GM12878 (cell line): ENCODE measurements around the gene SLC12A7. TPM values are rescaled to one million over a fixed set of nuclear protein-coding genes. Genes with fewer than 3 reads are reported as not detected.

Source experiments
- ATAC-seq: fragments of 200-7000 bp; cut with Tn5 transposase; 3 replicates; pipeline ENCODE4 v1.9.1; 2020; ENCODE audit warnings: mild to moderate bottlenecking, moderate library complexity
- BruUV-seq: library from RNA; stranded (reverse); fragments of 400-500 nt; replicated peaks from 2 replicates; lab custom pipeline; 2021; lab: Mats Ljungman, UMichigan
- CTCF ChIA-PET: fragments of 300-600 bp; sonication (Branson Sonifier 250); formaldehyde crosslinking; extraction: SDS; loops from one replicate; lab custom pipeline; 2021; ENCODE audit warnings: inconsistent platforms; lab: Yijun Ruan, JAX
- POLR2A ChIA-PET: fragments of 350-600 bp; formaldehyde crosslinking; extraction: SDS; loops from one replicate; lab custom pipeline; 2021; ENCODE audit warnings: inconsistent platforms; lab: Charles Lee
- RAD21 ChIA-PET: fragments of 300-600 bp; sonication (Branson Sonifier 250); formaldehyde crosslinking; loops from one replicate; lab custom pipeline; 2023; ENCODE audit warnings: antibody characterized with exemption; ENCODE audit not compliant: unreplicated experiment; lab: Charles Lee
- SMC1A ChIA-PET: fragments of 300-600 bp; sonication (Branson Sonifier 250); formaldehyde crosslinking; loops from one replicate; lab custom pipeline; 2023; ENCODE audit not compliant: unreplicated experiment, uncharacterized antibody; lab: Charles Lee
- DNase-seq: peaks from one replicate; pipeline ENCODE4 v3.0.0-alpha.2; 2011; ENCODE audit warnings: low read depth, low spot score
- FAIRE-seq: peaks from 3 replicates; lab custom pipeline; 2011; peaks lifted over from hg19 to GRCh38; lab: Jason Lieb, UNC
- H2AFZ ChIP-seq: 2 replicates; pipeline ENCODE4 v1.6.0; 2011; ENCODE audit warnings: low read depth, low read length, control low read depth; ENCODE audit not compliant: control insufficient read depth
- H3K27ac ChIP-seq: 2 replicates; pipeline ENCODE4 v1.5.1; 2011; ENCODE audit warnings: control low read depth; ENCODE audit not compliant: control insufficient read depth, insufficient read depth
- H3K27me3 ChIP-seq, 2 experiments: replicated peaks in 1 of 2; 2 replicates each; pipeline versions ENCODE4 v1.6.0 to v1.6.1; 2011; ENCODE audit warnings: low read length in 1 of 2; ENCODE audit not compliant: control insufficient read depth in 2 of 2, insufficient read depth in 2 of 2
- H3K36me3 ChIP-seq, 2 experiments: 2 replicates each; pipeline ENCODE4 v1.5.1; 2011; ENCODE audit warnings: low read length in 1 of 2; ENCODE audit not compliant: control insufficient read depth in 2 of 2, insufficient read depth in 2 of 2
- H3K4me1 ChIP-seq: 2 replicates; pipeline ENCODE4 v1.6.1; 2011; ENCODE audit warnings: mild to moderate bottlenecking, low read length, moderate library complexity, mixed read lengths; ENCODE audit not compliant: control insufficient read depth, insufficient read depth
- H3K4me2 ChIP-seq: 2 replicates; pipeline ENCODE4 v1.6.0; 2011; ENCODE audit warnings: control low read depth; ENCODE audit not compliant: control insufficient read depth, insufficient read depth
- H3K4me3 ChIP-seq: fragments of 200-600 bp; sonication (generic); 2 replicates; pipeline ENCODE4 v1.5.1; 2016
- H3K79me2 ChIP-seq: 2 replicates; pipeline ENCODE4 v1.6.0; 2011; ENCODE audit warnings: low read length; ENCODE audit not compliant: control insufficient read depth, insufficient read depth
- H3K9ac ChIP-seq: 2 replicates; pipeline ENCODE4 v1.8.0; 2011; ENCODE audit warnings: low read length, control low read depth, mixed read lengths; ENCODE audit not compliant: control insufficient read depth, insufficient read depth
- H3K9me3 ChIP-seq: replicated peaks from 3 replicates; pipeline ENCODE4 v1.5.1; 2011; ENCODE audit warnings: mild to moderate bottlenecking, low read length; ENCODE audit not compliant: control insufficient read depth, insufficient read depth
- H4K20me1 ChIP-seq: 2 replicates; pipeline ENCODE4 v1.6.0; 2011; ENCODE audit not compliant: control insufficient read depth, insufficient read depth
- CHD2 ChIP-seq: IDR thresholded peaks from 2 replicates; pipeline ENCODE4 v1.6.1; 2011; ENCODE audit warnings: low read depth, low read length, improper control_type of control experiment, borderline replicate concordance
- NFYA ChIP-seq: IDR thresholded peaks from 2 replicates; pipeline ENCODE4 v1.6.1; 2011; ENCODE audit warnings: low read depth, mild to moderate bottlenecking, low read length, improper control_type of control experiment, borderline replicate concordance
- TCF3 ChIP-seq: IDR thresholded peaks from 2 replicates; pipeline ENCODE4 v1.6.1; 2012; ENCODE audit warnings: low read depth, mild to moderate bottlenecking, low read length, borderline replicate concordance; ENCODE audit not compliant: insufficient read depth
- TCF7 ChIP-seq: IDR thresholded peaks from 2 replicates; pipeline ENCODE4 v1.6.1; 2014; ENCODE audit warnings: antibody characterized with exemption, borderline replicate concordance
- YBX1 ChIP-seq: fragments of 450-650 bp; IDR thresholded peaks from 2 replicates; pipeline ENCODE4 v1.6.1; 2016; ENCODE audit warnings: antibody characterized with exemption
- WGBS: methylation state at CpG from one replicate; pipeline ENCODE4 v1.1.6; 2016; ENCODE audit warnings: low lambda C conversion rate; ENCODE audit not compliant: insufficient replicate concordance, insufficient coverage; ENCODE audit errors: missing lambda C conversion rate; 5-methylcytosine and 5-hydroxymethylcytosine counted together
- in situ Hi-C: fragments of 300-500 bp; cut with MboI; formaldehyde crosslinking; loops from 9 replicates; pipeline ENCODE4 v1.14.3; 2018; ENCODE audit warnings: mixed read lengths
- intact Hi-C: fragments of 100-400 bp; cut with micrococcal nuclease; formaldehyde crosslinking; loops from one replicate; pipeline ENCODE4 v1.14.2; 2022; ENCODE audit not compliant: unreplicated experiment
- polyA plus RNA-seq, 11 experiments: library from polyadenylated mRNA; depleted of rRNA in 4 of 11; unstranded in 6 of 11; stranded (reverse) in 5 of 11; fragments of >200 nt; fragmentation: Nextera tagmentation in 4 of 11; fragmentation: Illumina TruSeq in 1 of 11; extraction: Ambion mirVana in 4 of 11; extraction: Trizol in 1 of 11; gene quantifications; 1 replicate in 1 of 11; 2 replicates in 10 of 11; pipeline versions ENCODE4 v1.2.1 to v1.2.3, GENCODE V29; 2011 to 2016; ENCODE audit warnings: inconsistent platforms in 2 of 11, missing spikeins in 2 of 11, low read depth in 1 of 11
- total RNA-seq, 4 experiments: library from RNA; depleted of rRNA in 3 of 4; stranded (reverse); fragments of >200 nt in 3 of 4; fragmentation: Illumina TruSeq in 1 of 4; extraction: Trizol in 1 of 4; gene quantifications; 2 replicates each; pipeline versions ENCODE4 v1.2.1 to v1.2.3, GENCODE V29; 2013 to 2021
- TF ChIP-seq, protein P1 (sequence below): fragments of 450-650 bp; IDR thresholded peaks from 2 replicates; pipeline ENCODE4 v1.6.1; 2018; ENCODE audit warnings: borderline replicate concordance, mild to moderate bottlenecking; ENCODE audit not compliant: partially characterized antibody

Gene SLC12A7
- total and polyA plus RNA-seq, 10 of the 15 experiments (the other 5 are each of a cell fraction or from before 2014, with no cell fraction given) = 0.10 to 10.0 (median 2.9) TPM

DNA sequence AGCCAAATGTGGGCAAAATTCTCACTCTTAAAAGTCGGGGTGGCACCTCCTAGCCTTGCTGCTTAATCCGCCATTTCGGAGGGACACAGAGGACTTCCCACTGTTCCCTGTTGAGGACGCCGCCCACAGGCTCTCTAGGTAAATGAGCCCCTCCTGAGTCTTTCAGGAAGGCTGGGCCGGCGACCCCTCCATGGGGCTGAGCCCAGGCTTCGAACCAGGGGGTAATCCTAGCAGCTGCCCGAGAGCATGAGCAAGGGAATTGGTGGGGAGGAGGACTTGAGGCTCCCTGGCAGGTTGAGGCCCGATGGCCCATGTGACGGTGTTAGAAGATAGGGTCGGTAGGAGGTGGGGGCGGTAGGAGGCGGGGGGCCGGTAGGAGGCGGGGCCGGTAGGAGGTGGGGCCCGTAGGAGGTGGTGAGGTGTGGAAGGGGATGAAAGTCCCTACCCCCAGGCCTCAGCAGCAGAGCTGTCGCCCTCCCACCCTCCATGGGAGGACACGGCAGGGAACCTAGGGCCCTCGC lies 17.1 kb downstream of the SLC12A7 start:
- H4K20me1 ChIP-seq = no peaks in the 10 kb centered on the region

More for the DNA sequence above, 17.1 kb downstream of the SLC12A7 start:
- no peaks in the 10 kb centered on the region for H3K27me3 ChIP-seq
- TF ChIP-seq, protein P1, sequence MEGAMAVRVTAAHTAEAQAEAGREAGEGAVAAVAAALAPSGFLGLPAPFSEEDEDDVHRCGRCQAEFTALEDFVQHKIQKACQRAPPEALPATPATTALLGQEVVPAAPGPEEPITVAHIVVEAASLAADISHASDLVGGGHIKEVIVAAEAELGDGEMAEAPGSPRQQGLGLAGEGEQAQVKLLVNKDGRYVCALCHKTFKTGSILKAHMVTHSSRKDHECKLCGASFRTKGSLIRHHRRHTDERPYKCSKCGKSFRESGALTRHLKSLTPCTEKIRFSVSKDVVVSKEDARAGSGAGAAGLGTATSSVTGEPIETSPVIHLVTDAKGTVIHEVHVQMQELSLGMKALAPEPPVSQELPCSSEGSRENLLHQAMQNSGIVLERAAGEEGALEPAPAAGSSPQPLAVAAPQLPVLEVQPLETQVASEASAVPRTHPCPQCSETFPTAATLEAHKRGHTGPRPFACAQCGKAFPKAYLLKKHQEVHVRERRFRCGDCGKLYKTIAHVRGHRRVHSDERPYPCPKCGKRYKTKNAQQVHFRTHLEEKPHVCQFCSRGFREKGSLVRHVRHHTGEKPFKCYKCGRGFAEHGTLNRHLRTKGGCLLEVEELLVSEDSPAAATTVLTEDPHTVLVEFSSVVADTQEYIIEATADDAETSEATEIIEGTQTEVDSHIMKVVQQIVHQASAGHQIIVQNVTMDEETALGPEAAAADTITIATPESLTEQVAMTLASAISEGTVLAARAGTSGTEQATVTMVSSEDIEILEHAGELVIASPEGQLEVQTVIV = no peak
- TF ChIP-seq YBX1 = no peak
- TF ChIP-seq CHD2 = no peak
- no peak for TF ChIP-seq NFYA
- no peak for TF ChIP-seq TCF3
- no peak for TF ChIP-seq TCF7
- TF ChIP-seq, all 136 proteins: peak for 0
- H3K9me3 ChIP-seq = no peaks in the 10 kb centered on the region
- ChIA-PET CTCF (no interaction called here), POLR2A (interaction anchor here (0.6 kb wide), 1 partner anchor 221 kb away, joined by 3 read pairs; no protein-coding TSS in a partner anchor), RAD21 (interaction anchor here (2.0 kb wide), 1 partner anchor 11 kb away, joined by 5 read pairs; no protein-coding TSS in a partner anchor), SMC1A (no interaction called here)
- H3K4me1 ChIP-seq = no peaks in the 10 kb centered on the region
- FAIRE-seq (no peak), ATAC-seq (no peak), DNase-seq (no peak)
- no peak overlapping the region for H2AFZ ChIP-seq
- H3K27ac ChIP-seq = no peak overlapping the region
- no TSS peak for BruUV-seq
- no peak overlapping the region for H3K4me3 ChIP-seq
- H3K79me2 ChIP-seq = no peaks in the 10 kb centered on the region
- no peaks in the 10 kb centered on the region; a peak in 2 of 4 replicates for H3K36me3 ChIP-seq
- in situ Hi-C loops = no loop called here
- intact Hi-C loops = no loop called here
- WGBS = 59% methylated on average over 14 of the region's 21 CpGs
- H3K9ac ChIP-seq = no peak overlapping the region
- no peak overlapping the region for H3K4me2 ChIP-seq
